KOPT-K1 (cell line): ENCODE measurements around the gene TBR1.

Experiments
- H3K27ac ChIP-seq: fragments of 200-600 bp; sonication (generic); 2 replicates; pipeline ENCODE4 v1.5.1; 2016; ENCODE audit warnings: antibody characterized with exemption, mild to moderate bottlenecking, low read depth, low read length; ENCODE audit not compliant: poor library complexity, severe bottlenecking
- H3K36me3 ChIP-seq: fragments of 200-600 bp; sonication (generic); 2 replicates; pipeline ENCODE4 v1.5.1; 2017; ENCODE audit warnings: antibody characterized with exemption, mild to moderate bottlenecking, low read length, moderate library complexity; ENCODE audit not compliant: insufficient read depth
- H3K9me3 ChIP-seq: fragments of 200-600 bp; sonication (generic); 2 replicates; pipeline ENCODE4 v1.5.1; 2017; ENCODE audit warnings: antibody characterized with exemption, low read length, mild to moderate bottlenecking; ENCODE audit not compliant: insufficient read depth, poor library complexity, severe bottlenecking

TBR1 gene

GRCh38 chr2:161420406-161421074 lies 4.4 kb downstream of the TBR1 start:
- no peaks in the 10 kb centered on the region for H3K36me3 ChIP-seq
- H3K27ac ChIP-seq = no peak overlapping the region
- peaks cover 8% of the 10 kb centered on the region for H3K9me3 ChIP-seq

GRCh38 chr2:161421686-161422085 lies 5.6 kb downstream of the TBR1 start:
- H3K9me3 ChIP-seq = peaks cover 8% of the 10 kb centered on the region
- H3K27ac ChIP-seq = no peak overlapping the region
- no peaks in the 10 kb centered on the region for H3K36me3 ChIP-seq

DNA sequence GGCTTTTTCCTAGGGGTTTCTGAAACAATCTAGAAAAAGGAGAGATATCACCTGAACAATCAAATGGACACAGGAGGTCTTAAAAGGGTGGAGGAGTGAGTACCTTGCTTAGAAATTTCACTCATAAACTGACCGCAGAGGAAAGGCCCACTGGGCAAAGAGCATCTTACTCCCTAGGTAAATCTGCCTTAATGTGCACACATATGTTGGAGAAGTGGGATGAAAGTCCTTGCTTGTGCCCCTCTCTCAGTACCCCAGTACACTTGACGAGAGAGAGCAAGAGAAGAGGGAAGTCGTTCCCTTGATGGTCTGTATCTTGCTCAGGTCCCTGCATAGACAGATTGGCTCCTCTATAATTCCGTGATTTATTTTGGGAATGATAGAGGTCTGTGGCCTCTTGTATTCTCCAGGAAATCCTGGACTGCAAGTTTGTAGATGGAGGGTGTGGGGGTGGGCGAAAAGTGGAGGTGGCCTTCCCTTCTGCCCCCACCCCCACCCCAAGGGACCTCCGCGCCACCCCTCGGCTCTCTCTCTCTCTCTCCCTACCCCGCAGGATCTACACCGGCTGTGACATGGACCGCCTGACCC lies 6.8 kb downstream of the TBR1 start:
- Histone ChIP-seq H3K36me3 (no peaks in the 10 kb centered on the region), H3K27ac (no peak overlapping the region), H3K9me3 (peaks cover 8% of the 10 kb centered on the region)

DNA sequence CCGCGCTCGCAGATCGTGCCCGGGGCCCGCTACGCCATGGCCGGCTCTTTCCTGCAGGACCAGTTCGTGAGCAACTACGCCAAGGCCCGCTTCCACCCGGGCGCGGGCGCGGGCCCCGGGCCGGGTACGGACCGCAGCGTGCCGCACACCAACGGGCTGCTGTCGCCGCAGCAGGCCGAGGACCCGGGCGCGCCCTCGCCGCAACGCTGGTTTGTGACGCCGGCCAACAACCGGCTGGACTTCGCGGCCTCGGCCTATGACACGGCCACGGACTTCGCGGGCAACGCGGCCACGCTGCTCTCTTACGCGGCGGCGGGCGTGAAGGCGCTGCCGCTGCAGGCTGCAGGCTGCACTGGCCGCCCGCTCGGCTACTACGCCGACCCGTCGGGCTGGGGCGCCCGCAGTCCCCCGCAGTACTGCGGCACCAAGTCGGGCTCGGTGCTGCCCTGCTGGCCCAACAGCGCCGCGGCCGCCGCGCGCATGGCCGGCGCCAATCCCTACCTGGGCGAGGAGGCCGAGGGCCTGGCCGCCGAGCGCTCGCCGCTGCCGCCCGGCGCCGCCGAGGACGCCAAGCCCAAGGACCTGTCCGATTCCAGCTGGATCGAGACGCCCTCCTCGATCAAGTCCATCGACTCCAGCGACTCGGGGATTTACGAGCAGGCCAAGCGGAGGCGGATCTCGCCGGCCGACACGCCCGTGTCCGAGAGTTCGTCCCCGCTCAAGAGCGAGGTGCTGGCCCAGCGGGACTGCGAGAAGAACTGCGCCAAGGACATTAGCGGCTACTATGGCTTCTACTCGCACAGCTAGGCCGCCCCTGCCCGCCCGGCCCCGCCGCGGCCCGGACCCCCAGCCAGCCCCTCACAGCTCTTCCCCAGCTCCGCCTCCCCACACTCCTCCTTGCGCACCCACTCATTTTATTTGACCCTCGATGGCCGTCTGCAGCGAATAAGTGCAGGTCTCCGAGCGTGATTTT lies 7.6 kb downstream of the TBR1 start:
- H3K9me3 ChIP-seq = peaks cover 8% of the 10 kb centered on the region
- H3K27ac ChIP-seq = no peak overlapping the region
- no peaks in the 10 kb centered on the region for H3K36me3 ChIP-seq

GRCh38 chr2:161424394-161424769 lies 8.3 kb downstream of the TBR1 start:
- Histone ChIP-seq H3K9me3 (peaks cover 8% of the 10 kb centered on the region), H3K36me3 (no peaks in the 10 kb centered on the region), H3K27ac (no peak overlapping the region)

GRCh38 chr2:161424891-161425727 lies 9.0 kb downstream of the TBR1 start:
- Histone ChIP-seq H3K9me3 (peaks cover 8% of the 10 kb centered on the region), H3K36me3 (no peaks in the 10 kb centered on the region), H3K27ac (no peak overlapping the region)

DNA sequence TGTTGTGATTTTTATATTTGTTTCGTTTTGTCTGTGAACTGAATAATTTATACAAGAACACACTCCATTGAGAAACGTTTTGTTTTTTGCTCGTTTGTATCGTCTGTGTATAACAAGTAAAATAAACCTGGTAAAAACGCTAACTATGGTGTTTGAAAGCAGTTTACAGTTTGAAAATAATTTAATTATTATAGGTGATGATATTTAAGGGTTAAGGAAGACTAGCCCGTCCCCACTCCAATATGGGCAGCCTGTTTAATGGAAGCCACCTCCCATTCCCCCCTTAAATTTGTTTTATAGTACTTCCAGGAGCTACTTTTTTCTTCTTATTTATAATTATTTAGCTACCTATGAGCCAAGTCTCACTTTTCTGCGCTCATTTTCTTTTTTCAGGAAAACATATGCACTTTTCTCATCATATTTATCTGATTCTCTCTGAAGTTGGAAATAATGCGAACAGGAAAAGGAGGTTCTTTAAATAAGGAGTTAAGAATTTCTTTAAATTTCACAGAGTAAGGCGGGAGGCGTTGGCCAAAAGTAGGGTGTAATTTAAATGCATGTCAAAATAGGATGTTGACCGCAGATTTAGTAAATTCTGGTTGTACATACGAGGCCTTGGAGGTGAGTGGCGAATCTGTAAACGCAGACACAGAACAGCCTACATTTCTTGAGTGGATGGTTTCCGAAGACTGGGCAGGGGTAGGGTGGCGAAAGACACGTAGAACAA lies 9.8 kb downstream of the TBR1 start:
- Histone ChIP-seq H3K27ac (no peak overlapping the region), H3K9me3 (peaks cover 8% of the 10 kb centered on the region), H3K36me3 (no peaks in the 10 kb centered on the region)

DNA sequence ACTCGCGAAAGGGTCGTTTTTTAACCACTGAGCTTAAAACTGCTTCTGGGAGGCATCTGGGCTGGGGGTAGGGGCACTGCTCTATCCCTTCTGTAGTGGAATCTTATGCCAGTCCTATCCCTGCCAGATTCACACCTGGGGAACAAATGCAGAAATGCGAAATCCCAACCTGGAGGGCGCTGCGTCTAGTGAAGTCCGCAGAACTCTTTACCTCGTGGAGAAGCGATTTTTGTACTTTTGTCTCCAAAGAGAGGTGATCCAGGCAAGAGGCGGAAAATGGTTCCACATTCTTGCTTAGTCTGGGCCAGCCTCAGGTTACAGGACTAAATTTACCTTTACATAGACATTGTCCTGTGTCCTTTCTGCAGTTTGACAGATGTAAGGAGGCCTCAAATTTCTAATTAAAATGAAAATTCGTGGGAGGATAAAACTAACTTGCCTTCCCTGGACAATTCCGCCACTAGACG lies 10.4 kb downstream of the TBR1 start:
- Histone ChIP-seq H3K9me3 (peaks cover 8% of the 10 kb centered on the region), H3K27ac (no peak overlapping the region), H3K36me3 (no peaks in the 10 kb centered on the region)

GRCh38 chr2:161426922-161427663 lies 11.0 kb downstream of the TBR1 start:
- Histone ChIP-seq H3K27ac (no peak overlapping the region), H3K9me3 (peaks cover 8% of the 10 kb centered on the region), H3K36me3 (no peaks in the 10 kb centered on the region)

DNA sequence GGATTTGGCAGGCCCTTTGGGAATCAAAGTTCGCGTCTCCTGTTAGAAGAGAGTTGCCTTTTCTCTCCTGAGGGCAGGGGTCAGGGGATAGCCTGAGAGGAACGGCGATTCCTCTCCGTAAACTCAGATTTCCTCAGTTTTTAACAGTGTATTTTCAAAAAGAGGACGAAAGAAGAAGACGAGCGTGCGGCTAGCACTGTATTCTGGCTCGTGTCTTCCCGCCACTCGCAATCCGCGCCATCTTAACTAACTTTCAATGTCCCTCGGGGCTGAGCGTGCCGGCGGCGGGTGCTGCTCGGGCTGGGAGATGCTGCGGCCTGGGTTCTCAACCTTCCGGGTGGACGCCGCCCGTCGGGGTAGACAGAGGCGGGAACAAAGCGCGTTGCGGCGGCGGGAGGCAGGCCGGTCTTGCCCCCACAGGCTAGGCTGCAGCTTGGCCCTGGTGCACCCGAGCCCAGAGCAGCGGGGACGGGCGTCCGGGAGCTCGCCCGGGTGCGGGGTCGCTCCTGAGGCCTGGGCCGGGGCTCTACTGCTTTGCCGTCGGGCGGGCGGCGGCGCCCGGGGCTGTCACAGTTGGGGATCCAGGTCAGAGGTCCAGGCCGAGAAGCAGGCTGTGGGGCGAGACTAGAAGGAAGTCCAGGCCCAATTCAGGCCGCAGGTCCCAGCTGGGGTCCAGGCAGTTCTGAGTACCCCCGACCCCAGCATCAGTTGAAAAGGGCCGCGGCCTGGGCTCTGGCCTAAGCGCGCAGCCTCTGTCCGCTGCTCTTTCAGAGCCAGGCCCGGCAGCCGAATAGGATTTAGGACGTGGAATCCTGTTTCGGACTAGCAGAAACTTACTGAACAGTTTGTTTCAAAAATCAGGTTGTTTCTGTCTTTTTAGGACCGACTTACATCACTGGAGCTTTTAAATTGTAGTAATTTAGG lies 11.8 kb downstream of the TBR1 start:
- Histone ChIP-seq H3K36me3 (no peaks in the 10 kb centered on the region), H3K9me3 (peaks cover 8% of the 10 kb centered on the region), H3K27ac (no peak overlapping the region)

GRCh38 chr2:161430386-161430785 lies 14.3 kb downstream of the TBR1 start:
- no peak overlapping the region for H3K27ac ChIP-seq
- H3K36me3 ChIP-seq = no peaks in the 10 kb centered on the region
- H3K9me3 ChIP-seq = peaks cover 2% of the 10 kb centered on the region

DNA sequence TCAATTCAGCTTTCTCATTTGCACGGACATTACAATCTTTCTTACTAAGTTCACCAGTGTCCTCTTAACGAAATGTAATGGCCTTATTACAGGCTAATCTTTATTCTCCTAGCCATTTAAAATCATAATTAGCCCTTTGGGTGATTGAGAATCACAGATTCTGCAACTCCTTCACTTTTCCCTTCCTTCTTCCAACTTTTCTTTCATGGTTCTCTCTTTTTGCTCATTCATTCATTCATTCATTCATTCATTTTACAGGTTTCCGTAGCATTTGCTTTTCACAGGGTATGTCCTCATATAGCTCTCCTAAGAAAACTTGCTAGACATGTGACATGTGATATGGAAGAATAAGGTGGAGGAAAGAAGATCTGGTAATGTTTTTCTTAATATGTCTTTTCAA lies 16.0 kb downstream of the TBR1 start:
- Histone ChIP-seq H3K9me3 (peaks cover 5% of the 10 kb centered on the region), H3K36me3 (no peaks in the 10 kb centered on the region)

DNA sequence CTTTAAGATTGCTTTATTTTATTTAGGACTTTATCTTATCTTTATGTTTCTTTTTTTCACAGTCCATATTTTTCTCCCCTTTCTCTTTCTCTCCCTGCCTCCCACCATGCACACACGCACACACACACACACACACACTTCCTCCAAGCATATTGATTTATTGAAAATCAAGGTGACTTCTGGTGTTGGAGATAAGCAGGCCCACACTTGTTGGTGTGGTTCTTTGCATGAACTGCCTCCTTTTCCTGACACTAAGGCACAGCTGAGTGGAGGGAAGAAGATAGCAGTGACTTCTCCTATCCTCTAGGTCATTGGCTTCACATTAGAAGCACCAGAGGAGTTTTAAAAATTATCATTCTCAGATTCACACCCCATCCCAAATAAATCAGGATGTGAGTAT lies 18.0 kb downstream of the TBR1 start:
- no peaks in the 10 kb centered on the region for H3K36me3 ChIP-seq
- H3K9me3 ChIP-seq = peaks cover 5% of the 10 kb centered on the region
- no peak overlapping the region for H3K27ac ChIP-seq

More for the DNA sequence above, 16.0 kb downstream of the TBR1 start:
- H3K27ac ChIP-seq = no peak overlapping the region
